Activated naive CD4-positive, alpha-beta T cell treated with anti-CD3 and anti-CD28 coated beads, Interleukin-2, amount 10 ng/mL, durations not matched to agents 5 hours and 36 hours (primary cell): ENCODE results near the gene SUPT20HL2. TPM values are rescaled to one million over a fixed set of nuclear protein-coding genes. Genes with fewer than 3 reads are reported as not detected.

Experiments
- total RNA-seq, 2 experiments: library from RNA; stranded (reverse); gene quantifications; one replicate each; pipeline ENCODE4 v1.2.3, GENCODE V29; 2021

SUPT20HL2 gene
- total RNA-seq, result not detected

GRCh38 chrX:24314019-24314635, at the start of gene SUPT20HL2:
Gene SUPT20HL2, minus strand, starts transcription at chrX:24314069. Its CDS starts 754 bp downstream, at chrX:24313315.

GRCh38 chrX:24360272-24360671, 46.4 kb upstream of the SUPT20HL2 start, which contains the start of gene SUPT20HL1:
Gene SUPT20HL1, plus strand, starts transcription at chrX:24360639. Its CDS starts 2,122 bp downstream, at chrX:24362761.

Other genes with a start within 250 kb of the SUPT20HL2 start
- gene ZFX, start 164.3 kb downstream of the SUPT20HL2 start, total RNA-seq, result 10 to 100 TPM; 45.9 to 51.5 TPM
- not detected for gene SUPT20HL1, start 46.6 kb upstream of the SUPT20HL2 start, total RNA-seq
- 10 to 100 TPM; 36.6 to 38.2 TPM for gene PDK3, start 151.2 kb upstream of the SUPT20HL2 start, total RNA-seq